ENCODE results near the gene RGS16.

RGS16 gene

GRCh38 chr1:182608845-182609610 is 4.8 kb upstream of the RGS16 start:
- no peak for DNase-seq

GRCh38 chr1:182608236-182608635 is 4.0 kb upstream of the RGS16 start:
- DNase-seq, result no peak

GRCh38 chr1:182607566-182607965 is 3.4 kb upstream of the RGS16 start:
- DNase-seq, result no peak

DNA sequence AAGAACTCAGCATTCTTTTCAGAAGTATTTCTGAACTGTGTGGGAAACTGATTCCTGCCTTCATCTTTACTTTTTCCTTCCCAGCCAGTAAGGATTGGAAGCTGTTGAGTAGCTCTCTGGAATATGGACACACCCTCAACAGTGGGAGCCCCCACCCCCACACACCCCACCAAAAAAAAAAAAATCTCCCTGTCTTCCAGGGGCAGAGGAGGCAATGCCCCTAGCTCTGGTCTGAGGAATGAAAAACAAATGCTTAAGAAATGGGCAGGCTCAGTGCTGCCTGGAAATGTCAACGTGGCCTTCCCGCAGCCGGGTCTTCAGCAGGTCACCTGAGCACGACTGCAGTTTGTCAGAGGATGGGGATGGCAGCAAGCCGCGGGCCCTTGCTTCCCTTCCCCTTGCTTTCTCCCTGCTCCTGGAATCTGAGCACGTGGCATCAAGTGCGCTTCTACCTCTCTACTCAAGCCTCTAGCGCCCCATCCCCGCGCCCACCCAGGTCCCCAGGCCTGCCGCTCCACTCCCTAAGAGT is 479 bp downstream of the RGS16 start:
- DNase-seq, result peak in 2 of 56 donors; percentile 47 to 50

DNA sequence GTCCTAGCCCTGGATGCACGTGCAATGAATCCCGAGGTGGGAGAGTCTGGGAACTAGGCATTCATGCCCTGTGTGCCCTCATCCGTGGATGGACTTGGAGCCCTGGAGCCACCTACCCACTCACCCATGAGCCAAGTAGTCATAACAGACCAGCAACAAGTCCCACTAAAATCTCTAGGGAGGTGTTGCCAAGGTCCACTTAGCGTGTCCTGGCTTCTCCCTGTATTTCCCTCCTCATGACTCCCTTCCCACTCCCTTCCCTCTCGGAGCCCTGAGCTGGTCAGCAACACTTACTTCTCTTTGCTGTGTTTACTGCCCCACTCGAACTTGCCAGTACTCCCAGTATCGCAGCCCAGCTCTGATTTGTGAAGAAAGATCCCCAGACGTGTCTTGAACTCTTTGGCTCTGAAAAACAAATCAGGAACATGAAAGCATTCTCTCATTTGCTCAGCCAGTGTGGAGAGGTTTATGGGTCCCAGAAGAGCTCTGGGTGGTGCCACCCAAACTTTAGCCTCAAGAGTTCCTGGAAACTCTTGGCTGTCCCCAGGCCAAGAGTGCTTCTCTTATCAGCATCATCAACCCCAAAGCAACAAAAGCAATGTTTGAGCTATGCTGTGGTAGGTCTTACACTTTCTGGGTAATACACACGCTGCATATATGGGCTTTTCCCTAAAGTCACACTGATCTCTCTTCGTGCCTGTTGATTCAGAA is 1.1 kb downstream of the RGS16 start:
- peak in 1 of 56 donors; percentile 14 for DNase-seq

DNA sequence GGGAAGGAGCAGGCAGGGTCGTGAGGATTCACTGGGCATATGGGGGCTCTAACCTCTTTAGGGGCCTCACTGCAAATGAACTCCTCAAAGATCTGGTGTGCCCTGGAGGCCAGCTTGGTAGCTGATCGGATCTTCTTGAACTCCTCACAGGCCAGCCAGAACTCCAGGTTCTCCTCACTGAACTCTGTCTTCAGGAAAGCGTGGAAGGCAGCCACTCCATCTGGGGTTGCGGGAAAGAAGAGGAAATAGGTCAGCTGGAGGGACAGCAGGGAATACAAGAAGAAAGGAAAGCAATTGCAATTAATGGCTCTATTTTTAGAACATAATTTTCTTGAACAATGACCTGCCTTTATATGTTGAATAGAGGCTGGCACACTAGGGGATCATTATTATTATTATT is 2.3 kb downstream of the RGS16 start:
- DNase-seq, result peak in 1 of 56 donors; percentile 17

DNA sequence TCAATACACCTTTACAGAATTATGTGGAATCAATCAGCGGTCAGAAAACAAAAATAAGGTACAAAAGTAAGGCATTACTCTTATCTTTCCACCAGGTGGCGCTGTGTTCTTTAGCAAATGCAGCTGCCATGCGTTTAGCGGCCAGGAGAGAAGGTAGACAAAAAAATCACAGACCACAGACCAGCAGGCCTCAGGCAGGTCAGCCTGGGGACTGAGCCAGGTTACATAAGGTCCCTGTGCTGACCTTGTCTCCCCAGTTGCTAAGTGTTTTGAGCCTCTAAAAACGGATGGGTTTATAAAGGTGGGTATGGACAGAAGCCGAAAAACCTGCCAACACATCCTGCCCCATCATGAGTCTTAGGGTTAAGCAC is 2.8 kb downstream of the RGS16 start:
- peak in 40 of 56 donors; percentile 16 to 69 (median 40) for DNase-seq

DNA sequence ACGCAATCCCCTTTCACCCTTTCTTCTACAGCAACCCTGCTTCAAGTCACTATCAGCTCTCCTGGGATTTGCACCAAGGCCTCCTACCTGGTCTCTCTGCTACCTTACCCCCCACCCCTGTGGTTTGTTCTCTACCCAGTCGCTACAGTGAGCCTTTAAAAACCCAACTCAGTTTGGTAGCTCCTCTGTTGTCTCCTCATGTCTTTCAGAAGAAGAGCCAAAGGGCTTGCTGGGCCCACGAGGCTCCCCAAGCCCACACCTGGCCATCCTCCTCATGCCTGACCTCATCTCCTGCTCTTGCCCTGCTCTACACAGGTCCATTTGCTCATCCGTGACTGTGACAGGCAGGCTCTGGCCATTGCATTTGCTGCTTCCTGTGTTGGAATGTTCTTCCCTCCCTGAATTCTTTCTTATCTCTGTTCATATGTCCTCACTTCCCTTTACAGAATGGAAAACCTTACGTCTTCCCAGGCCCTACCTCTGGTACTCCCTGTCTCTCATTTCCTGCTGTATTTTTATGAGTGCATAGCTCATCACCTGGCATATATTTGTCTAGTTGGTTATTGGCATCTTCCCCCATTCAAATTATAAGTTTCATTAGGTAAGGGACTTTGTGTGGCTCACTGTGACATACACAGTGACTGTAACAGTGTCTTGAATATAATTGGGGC is 3.3 kb downstream of the RGS16 start:
- DNase-seq, result no peak

- peak in 7 of 56 donors; percentile 10 to 42 (median 26) for DNase-seq
Observed at GRCh38 chr1:182600036-182600713, 4.0 kb downstream of the RGS16 start.

GRCh38 chr1:182599339-182599738 is 4.8 kb downstream of the RGS16 start:
- DNase-seq, result no peak

DNA sequence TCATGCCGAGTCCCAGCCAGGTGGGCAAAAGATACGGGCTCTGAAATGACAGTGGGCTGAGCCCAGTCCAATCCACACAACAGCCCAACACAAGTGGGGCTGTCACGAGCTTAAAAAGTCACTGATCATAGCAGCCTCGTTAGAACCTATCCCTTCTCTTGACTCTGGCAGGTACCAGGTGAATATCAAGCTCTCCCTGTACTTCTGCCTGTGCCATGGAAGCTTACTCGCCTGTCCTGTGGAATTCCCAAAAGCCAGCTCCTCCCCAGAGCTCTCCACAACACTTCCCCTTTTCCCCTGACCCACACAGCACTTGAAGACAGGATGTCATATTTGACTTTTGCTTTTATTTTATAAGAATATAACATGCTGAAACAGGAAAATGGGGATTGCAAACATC is 5.9 kb downstream of the RGS16 start:
- no peak for DNase-seq

GRCh38 chr1:182596934-182597333 is 7.3 kb downstream of the RGS16 start:
- DNase-seq, result no peak

DNA sequence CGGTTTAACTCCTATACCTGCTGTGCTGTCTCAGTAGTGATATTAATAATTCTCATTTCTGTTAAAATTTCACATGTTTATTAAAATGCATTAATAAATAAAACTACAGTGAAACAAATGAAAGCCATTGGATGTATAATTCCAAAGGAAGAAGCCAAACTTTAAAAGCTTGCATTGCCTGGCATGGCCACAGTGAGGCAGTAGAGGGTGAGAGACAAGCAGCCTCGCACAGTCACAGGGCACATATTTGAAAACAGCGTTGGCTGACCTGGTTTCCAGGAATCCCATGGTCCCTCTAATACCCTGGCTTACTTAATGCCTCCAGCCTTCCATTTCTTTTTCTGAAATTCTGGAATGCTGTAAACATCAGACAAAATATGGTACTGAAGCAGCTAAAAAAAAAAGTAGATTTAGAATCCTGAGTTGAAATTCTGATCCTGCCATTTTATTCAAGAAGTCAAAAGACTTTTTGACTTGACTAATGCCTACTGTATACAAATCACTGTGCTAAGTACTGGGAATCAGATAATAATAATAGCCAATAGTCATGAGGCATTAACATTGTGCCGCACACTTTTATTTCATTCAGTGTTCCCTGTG is 8.4 kb downstream of the RGS16 start:
- peak in 35 of 56 donors; percentile 8 to 78 (median 41) for DNase-seq

- DNase-seq, result no peak
Observed at GRCh38 chr1:182589931-182590330, 14.3 kb downstream of the RGS16 start.

- DNase-seq, result no peak
Observed at GRCh38 chr1:182589520-182589919, 14.7 kb downstream of the RGS16 start.

DNA sequence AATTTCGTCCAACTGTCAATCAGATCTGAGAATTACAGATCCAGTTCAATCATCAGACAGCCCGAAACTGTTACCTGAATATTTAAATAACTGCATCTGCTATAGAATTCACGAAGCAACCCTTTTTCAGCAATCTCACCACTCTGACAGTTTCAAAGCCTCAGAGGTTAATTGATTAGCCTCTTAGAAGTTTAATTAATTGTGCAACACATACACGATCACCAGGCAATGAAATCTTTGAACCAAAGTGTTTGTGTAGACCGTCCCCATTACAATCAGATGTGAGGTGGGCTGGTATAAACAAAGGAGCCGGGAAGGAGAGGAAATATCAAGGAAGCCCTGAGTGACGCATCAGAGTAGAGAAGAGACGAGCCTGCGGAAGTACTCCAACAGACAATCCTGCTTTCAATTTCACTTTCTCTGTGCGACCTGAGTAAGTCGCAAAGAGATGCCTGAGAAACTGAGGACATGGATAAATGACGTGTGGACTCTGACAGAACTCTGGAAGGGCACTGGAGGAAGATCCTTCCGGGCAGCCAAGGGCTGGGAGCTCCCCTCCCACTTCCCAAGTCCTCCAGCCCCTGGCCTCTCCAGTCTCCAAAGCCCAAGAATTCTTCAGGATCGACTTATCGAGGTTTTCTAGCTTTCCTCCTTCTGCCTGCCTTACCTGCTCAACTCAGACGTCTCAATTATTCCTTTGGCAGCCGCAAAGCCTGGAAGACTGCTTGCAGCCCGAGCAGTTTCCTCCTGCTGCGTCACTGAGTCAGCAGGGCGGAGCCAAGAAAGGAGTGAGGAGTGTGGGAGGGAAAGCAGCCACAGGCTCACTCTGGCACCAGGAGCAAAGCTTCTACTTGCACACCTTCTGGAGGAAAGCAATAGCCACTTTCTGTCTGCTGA is 15.4 kb downstream of the RGS16 start, which contains the start of gene RNASEL:
Gene RNASEL, minus strand, starts transcription at position 757 of the 897 bp plus-strand sequence. CDS start 2,450 bp downstream, outside the sequence.
- DNase-seq, result peak in 50 of 56 donors; percentile 22 to 84 (median 54)

DNA sequence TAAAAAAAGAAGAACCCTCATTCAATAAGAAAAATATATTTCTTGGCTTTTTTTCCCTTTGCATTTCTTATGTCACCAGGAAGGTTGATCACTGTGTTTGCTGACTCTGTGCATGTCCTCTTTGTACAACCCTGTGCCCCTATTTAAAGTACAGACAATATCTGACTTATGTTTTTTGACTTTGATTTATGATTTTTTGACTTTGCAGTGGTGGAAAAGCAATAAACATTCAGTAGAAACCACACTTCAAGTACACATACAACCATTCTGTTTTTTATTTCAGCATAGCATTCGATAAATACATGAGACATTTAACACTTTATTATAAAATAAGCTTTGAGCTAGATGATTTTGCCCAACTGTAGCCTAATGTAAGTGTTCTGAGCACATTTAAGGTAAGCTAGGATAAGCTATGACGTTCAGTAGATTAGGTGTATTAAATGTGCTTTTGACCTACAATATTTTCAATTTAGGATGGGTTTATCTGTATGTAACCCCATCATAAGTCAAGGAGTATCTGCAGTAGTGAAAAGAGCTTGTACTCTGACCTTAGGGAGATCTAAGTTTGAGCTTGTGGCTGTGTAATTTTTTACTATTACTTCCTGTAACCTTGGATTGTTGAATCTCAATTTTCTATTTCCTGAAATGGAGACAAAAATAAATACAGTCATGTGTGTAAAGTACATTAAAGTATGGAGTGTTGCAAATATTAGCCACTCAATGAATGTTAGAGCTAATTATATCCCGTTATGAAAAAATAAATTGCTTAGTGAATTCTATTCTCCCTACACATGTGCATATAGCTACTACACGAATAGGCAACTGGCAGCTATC is 16.3 kb downstream of the RGS16 start:
- DNase-seq, result no peak

DNA sequence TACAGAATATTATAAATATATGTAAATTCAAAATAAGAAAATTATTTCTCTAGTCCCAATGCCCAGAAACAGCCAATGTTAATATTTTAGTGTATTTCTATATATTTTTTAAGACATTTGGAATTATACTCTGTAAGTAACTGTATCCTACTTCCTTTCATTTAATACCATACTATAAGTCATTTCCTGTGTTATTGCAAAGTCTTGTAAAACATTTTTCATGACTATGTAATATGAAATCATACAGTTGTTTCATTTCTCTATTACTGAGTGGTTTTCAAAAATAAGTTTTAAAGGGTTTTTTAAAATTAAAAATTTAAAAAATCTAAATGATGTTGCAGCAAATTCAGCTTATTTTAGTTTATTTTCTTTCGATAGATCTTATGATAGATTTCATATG is 17.1 kb downstream of the RGS16 start:
- no peak for DNase-seq

GRCh38 chr1:182586380-182586779 is 17.8 kb downstream of the RGS16 start:
- no peak for DNase-seq
